Spleen (tissue), 11 donors: ENCODE data around the gene CUX1. TPM values are rescaled to one million over a fixed set of nuclear protein-coding genes. Genes with fewer than 3 reads are reported as not detected.

Source experiments
- DNase-seq: peaks from one replicate; pipeline ENCODE4 v3.0.0-alpha.2; 2020
- H3K27ac ChIP-seq, 8 donors: fragments of 200-600 bp; sonication (generic) in 7 of 8; 1 replicate in 4 of 8; 2 replicates in 4 of 8; pipeline versions ENCODE4 v1.5.0 to v1.8.0; 2016 to 2021; ENCODE audit warnings: inconsistent platforms in 4 of 8, mild to moderate bottlenecking in 4 of 8, moderate library complexity in 1 of 8
- H3K27me3 ChIP-seq, 7 donors: fragments of 200-600 bp; sonication (generic) in 6 of 7; replicated peaks in 1 of 7; 1 replicate in 4 of 7; 2 replicates in 3 of 7; pipeline versions ENCODE4 v1.5.0 to v1.8.0; 2016 to 2021; ENCODE audit warnings: inconsistent platforms in 3 of 7, mild to moderate bottlenecking in 1 of 7
- H3K36me3 ChIP-seq, 6 donors: fragments of 200-600 bp; sonication (generic) in 5 of 6; 1 replicate in 4 of 6; 2 replicates in 2 of 6; pipeline versions ENCODE4 v1.5.0 to v1.8.0; 2016 to 2021; ENCODE audit warnings: inconsistent platforms in 2 of 6
- H3K4me1 ChIP-seq, 6 donors: fragments of 200-600 bp; sonication (generic) in 5 of 6; 1 replicate in 3 of 6; 2 replicates in 3 of 6; pipeline versions ENCODE4 v1.5.0 to v1.8.0; 2016 to 2021; ENCODE audit warnings: inconsistent platforms in 3 of 6
- H3K4me3 ChIP-seq, 8 donors: fragments of 200-600 bp; sonication (generic) in 7 of 8; 1 replicate in 4 of 8; 2 replicates in 4 of 8; pipeline versions ENCODE4 v1.5.0 to v1.8.0; 2016 to 2021; ENCODE audit warnings: inconsistent platforms in 4 of 8, mild to moderate bottlenecking in 4 of 8, moderate library complexity in 2 of 8
- H3K9me3 ChIP-seq, 8 donors: fragments of 200-600 bp; sonication (generic) in 7 of 8; 1 replicate in 4 of 8; 2 replicates in 4 of 8; pipeline versions ENCODE4 v1.5.0 to v1.8.0; 2016 to 2021; ENCODE audit warnings: inconsistent platforms in 4 of 8
- POLR2A ChIP-seq, 3 donors: fragments of 450-650 bp; IDR thresholded peaks; one replicate each; pipeline ENCODE4 v1.5.1; 2017; ENCODE audit warnings: antibody characterized with exemption in 3 of 3, mild to moderate bottlenecking in 1 of 3
- POLR2AphosphoS5 ChIP-seq, 3 donors: sonication (generic); formaldehyde crosslinking; IDR thresholded peaks; one replicate each; pipeline ENCODE4 v1.5.1; 2017; ENCODE audit warnings: antibody characterized with exemption in 3 of 3
- WGBS, 5 donors: extraction: QIAGEN DNeasy Blood & Tissue Kit in 3 of 5; methylation state at CpG; one replicate each; pipeline versions ENCODE4 v1.1.5 to v1.1.7; 2013 to 2018; 5-methylcytosine and 5-hydroxymethylcytosine counted together
- intact Hi-C: fragments of 100-400 bp; cut with DNase I; formaldehyde crosslinking; loops from one replicate; pipeline ENCODE4 v1.15.0; 2023; ENCODE audit warnings: low total_unique reads
- polyA plus RNA-seq, 3 donors: library from polyadenylated mRNA; stranded (reverse); fragments of 200-250 nt; gene quantifications; one replicate each; pipeline ENCODE4 v1.2.1, GENCODE V29; 2013
- total RNA-seq, 7 donors: library from RNA; depleted of rRNA in 3 of 7; stranded (reverse); fragments of >200 nt in 3 of 7; fragmentation: NEBNext Ultra II Directional in 4 of 7; extraction: Animal tissue kit (Norgen Biotek cat#: 25700) in 4 of 7; gene quantifications; one replicate each; pipeline versions ENCODE4 v1.1.0 to v1.2.1, GENCODE V29; 2016 to 2021
- TF ChIP-seq, protein P1 (sequence below), 11 experiments: fragments of 200-600 bp in 7 of 11; fragments of 450-650 bp in 4 of 11; sonication (generic) in 4 of 11; IDR thresholded peaks in 8 of 11; conservative IDR thresholded peaks in 3 of 11; 1 replicate in 7 of 11; 2 replicates in 4 of 11; pipeline versions ENCODE4 v1.4.0 to v1.8.0; 2016 to 2021; ENCODE audit warnings: antibody characterized with exemption in 11 of 11, inconsistent platforms in 4 of 11, mild to moderate bottlenecking in 1 of 11
- donor health status: healthy with polysubstance abuse.
- donor health status: DM: no; HTN: no; CAD: no; lungs with moderate emphysema.
- donor health status: DM: no; HTN: no; CAD: no.
- donor health status: Bipolar disorder and iron deficiency.
- donor health status: healthy.
- donor health status: DM: no; HTN: no; CAD: no.
- donor health status: DM: yes; HTN: yes; CAD: no.

Gene CUX1
- total and polyA plus RNA-seq, 10 donors = 9.1 to 95.8 (median 61.9) TPM

DNA sequence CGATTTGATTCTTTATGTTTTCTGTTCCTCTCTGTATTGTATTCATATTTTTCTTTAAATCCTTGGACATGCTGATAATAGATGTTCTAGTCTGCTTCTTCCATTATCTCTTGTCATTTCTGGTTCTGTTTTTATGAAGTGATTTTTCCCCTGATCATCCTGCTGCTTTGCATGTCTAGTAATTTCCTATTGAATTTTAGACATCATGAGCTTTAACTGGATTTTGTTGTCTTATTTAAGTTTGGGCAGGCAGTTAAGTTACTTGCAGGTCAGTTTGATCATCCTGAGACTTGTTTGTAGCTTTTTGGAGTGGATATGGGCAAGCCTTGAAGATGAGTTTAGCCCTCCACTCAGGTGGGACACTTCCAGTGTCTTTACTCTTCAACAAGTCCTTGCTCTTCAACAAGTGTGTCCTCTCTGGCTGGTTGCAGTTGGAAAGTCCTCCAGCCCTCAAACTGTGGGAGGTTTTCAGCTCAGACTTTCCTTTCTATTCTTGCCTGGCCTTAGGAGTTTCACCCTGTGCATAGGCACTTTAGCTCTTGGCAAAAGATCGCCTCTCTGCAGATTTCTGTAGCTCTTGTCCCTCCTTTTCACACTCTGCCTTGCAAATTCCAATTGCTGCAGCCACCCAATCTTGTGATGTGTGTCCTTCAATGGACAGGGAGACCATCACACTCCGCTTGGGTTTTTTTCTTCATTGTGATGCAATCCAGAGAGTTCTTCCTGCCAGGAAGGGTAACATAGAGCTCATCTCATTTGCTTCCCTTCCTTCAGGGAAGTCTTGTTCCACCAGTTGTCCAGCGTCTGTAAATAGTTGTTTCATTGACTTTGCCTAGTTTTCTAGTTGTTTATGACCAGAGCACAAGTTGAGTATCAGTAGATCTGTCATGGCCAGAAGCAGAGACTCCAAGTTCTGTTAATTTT lies 272.0 kb downstream of the CUX1 start:
- Histone ChIP-seq H3K36me3 (peaks cover 0 to 10% (median 0%) of the 10 kb centered on the region in 6 donors), H3K27me3 (no peaks in the 10 kb centered on the region), H3K4me1 (peaks cover 0 to 5% (median 0%) of the 10 kb centered on the region in 6 donors), H3K4me3 (no peak overlapping the region), H3K9me3 (peaks cover 0 to 36% (median 26%) of the 10 kb centered on the region in 8 donors), H3K27ac (no peak overlapping the region)
- intact Hi-C loops = no loop called here
- 66 to 86% (median 76%) methylated on average over 4 of the region's 4 CpGs for WGBS, 5 donors
- TF ChIP-seq, protein P1, sequence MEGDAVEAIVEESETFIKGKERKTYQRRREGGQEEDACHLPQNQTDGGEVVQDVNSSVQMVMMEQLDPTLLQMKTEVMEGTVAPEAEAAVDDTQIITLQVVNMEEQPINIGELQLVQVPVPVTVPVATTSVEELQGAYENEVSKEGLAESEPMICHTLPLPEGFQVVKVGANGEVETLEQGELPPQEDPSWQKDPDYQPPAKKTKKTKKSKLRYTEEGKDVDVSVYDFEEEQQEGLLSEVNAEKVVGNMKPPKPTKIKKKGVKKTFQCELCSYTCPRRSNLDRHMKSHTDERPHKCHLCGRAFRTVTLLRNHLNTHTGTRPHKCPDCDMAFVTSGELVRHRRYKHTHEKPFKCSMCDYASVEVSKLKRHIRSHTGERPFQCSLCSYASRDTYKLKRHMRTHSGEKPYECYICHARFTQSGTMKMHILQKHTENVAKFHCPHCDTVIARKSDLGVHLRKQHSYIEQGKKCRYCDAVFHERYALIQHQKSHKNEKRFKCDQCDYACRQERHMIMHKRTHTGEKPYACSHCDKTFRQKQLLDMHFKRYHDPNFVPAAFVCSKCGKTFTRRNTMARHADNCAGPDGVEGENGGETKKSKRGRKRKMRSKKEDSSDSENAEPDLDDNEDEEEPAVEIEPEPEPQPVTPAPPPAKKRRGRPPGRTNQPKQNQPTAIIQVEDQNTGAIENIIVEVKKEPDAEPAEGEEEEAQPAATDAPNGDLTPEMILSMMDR (IDR thresholded peaks at IDR 0.05 in 8 of 11, conservative IDR thresholded peaks at IDR 0.05 in 3 of 11) = no peak
- TF ChIP-seq POLR2A (IDR thresholded peaks at IDR 0.05) = no peak
- TF ChIP-seq POLR2AphosphoS5 (IDR thresholded peaks at IDR 0.05) = no peak
- DNase-seq = no peak

- whole genome bisulfite sequencing, 5 donors = 82 to 86% (median 84%) methylated on average over 14 of the region's 14 CpGs
- no peak for DNase-seq
- Histone ChIP-seq H3K27me3 (no peaks in the 10 kb centered on the region), H3K27ac (no peak overlapping the region), H3K4me3 (no peak overlapping the region), H3K4me1 (peaks cover 0 to 5% (median 0%) of the 10 kb centered on the region in 6 donors), H3K36me3 (peaks cover 0 to 38% (median 6%) of the 10 kb centered on the region in 6 donors), H3K9me3 (peaks cover 0 to 14% (median 10%) of the 10 kb centered on the region in 8 donors)
- intact Hi-C loops = no loop called here
- TF ChIP-seq, protein P1 (IDR thresholded peaks at IDR 0.05 in 8 of 11, conservative IDR thresholded peaks at IDR 0.05 in 3 of 11) = no peak
- TF ChIP-seq POLR2AphosphoS5 (IDR thresholded peaks at IDR 0.05) = no peak
- no peak for TF ChIP-seq POLR2A (IDR thresholded peaks at IDR 0.05)
Observed at GRCh38 chr7:102093599-102094315, 276.3 kb downstream of the CUX1 start.

DNA sequence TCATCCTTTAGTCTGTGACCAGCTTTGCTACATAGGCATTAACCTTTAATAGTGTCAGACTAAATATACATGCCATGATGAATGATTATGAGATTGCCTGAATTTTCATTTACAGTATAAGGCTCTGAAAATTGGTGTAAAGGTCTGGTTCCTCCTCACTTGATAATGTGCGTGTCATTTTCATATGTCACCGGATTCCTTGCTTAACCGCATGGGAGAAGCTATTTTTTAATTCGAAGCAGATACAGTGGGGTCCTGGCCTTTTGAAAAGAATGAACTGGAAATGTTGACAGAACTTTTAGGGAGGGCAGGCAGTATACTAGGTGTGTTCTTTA lies 276.9 kb downstream of the CUX1 start:
- Histone ChIP-seq H3K36me3 (peaks cover 0 to 44% (median 8%) of the 10 kb centered on the region in 6 donors), H3K4me3 (no peak overlapping the region), H3K27me3 (no peaks in the 10 kb centered on the region), H3K27ac (no peak overlapping the region), H3K4me1 (peaks cover 0 to 5% (median 0%) of the 10 kb centered on the region in 6 donors), H3K9me3 (peaks cover 0 to 9% (median 5%) of the 10 kb centered on the region in 8 donors)
- 93 to 96% (median 95%) methylated on average over 4 of the region's 4 CpGs for WGBS, 5 donors
- intact Hi-C loops = no loop called here
- TF ChIP-seq, protein P1 (IDR thresholded peaks at IDR 0.05 in 8 of 11, conservative IDR thresholded peaks at IDR 0.05 in 3 of 11) = no peak
- TF ChIP-seq POLR2A (IDR thresholded peaks at IDR 0.05) (no peak), POLR2AphosphoS5 (IDR thresholded peaks at IDR 0.05) (no peak)
- DNase-seq = no peak
